NCI-H82 (cell line): ENCODE measurements around the gene IGSF9.
A peak's percentile ranks its signal among the peaks of the same experiment; 100 is the strongest.

Experiments
- DNase-seq: peaks from one replicate; lab custom pipeline; 2025; lab: John Stamatoyannopoulos, UW

The IGSF9 gene, protein sequence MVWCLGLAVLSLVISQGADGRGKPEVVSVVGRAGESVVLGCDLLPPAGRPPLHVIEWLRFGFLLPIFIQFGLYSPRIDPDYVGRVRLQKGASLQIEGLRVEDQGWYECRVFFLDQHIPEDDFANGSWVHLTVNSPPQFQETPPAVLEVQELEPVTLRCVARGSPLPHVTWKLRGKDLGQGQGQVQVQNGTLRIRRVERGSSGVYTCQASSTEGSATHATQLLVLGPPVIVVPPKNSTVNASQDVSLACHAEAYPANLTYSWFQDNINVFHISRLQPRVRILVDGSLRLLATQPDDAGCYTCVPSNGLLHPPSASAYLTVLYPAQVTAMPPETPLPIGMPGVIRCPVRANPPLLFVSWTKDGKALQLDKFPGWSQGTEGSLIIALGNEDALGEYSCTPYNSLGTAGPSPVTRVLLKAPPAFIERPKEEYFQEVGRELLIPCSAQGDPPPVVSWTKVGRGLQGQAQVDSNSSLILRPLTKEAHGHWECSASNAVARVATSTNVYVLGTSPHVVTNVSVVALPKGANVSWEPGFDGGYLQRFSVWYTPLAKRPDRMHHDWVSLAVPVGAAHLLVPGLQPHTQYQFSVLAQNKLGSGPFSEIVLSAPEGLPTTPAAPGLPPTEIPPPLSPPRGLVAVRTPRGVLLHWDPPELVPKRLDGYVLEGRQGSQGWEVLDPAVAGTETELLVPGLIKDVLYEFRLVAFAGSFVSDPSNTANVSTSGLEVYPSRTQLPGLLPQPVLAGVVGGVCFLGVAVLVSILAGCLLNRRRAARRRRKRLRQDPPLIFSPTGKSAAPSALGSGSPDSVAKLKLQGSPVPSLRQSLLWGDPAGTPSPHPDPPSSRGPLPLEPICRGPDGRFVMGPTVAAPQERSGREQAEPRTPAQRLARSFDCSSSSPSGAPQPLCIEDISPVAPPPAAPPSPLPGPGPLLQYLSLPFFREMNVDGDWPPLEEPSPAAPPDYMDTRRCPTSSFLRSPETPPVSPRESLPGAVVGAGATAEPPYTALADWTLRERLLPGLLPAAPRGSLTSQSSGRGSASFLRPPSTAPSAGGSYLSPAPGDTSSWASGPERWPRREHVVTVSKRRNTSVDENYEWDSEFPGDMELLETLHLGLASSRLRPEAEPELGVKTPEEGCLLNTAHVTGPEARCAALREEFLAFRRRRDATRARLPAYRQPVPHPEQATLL

GRCh38 chr1:159945483-159946241 is at the start of gene IGSF9:
Gene IGSF9, minus strand, starts transcription at chr1:159945613. Its CDS starts 2,159 bp downstream, at chr1:159943454.
- peak; percentile 99 for DNase-seq

- no peak for DNase-seq
These were observed 49.5 kb upstream of the IGSF9 start for GRCh38 chr1:159994896-159995295.

DNA sequence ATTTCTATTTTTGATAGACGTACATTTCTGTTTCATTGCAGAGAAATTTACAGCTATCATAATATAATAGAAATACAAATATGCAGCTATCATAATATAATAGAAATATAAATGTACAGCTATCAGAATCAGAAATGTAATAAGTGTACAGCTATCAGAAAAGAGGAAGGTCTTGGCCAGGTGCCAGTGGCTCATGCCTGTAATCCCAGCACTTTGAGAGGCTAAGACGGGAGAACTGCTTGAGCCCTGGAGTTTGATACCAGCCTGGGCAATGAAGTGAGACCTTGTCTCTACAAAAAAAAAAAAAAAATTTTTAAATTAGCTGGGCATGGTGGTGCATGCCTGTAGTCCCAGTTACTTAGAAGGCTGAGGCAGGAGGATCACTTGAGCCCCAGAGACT is 48.5 kb upstream of the IGSF9 start:
- peak; percentile 71 for DNase-seq

- no peak for DNase-seq
These were observed 46.7 kb upstream of the IGSF9 start for GRCh38 chr1:159992161-159992560.

DNA sequence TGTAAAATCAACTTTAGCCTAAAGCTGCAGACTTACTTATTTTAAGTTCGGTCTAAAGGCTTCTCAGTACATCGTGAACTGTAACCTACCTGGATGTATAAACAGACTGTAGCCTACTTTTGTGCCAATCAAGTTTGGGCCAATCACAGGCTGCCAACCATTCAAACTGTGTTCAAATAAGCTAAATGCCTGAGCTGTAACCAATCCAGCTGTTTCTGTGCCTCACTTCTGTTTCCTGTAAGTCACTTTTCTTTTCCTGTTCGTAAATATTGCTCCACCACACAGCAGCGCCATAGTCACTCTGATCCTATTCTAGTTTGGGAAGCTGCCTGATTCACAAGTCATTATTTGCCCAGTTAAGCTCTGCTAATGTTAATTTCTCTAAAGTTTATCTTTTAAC is 46.1 kb upstream of the IGSF9 start:
- no peak for DNase-seq

DNA sequence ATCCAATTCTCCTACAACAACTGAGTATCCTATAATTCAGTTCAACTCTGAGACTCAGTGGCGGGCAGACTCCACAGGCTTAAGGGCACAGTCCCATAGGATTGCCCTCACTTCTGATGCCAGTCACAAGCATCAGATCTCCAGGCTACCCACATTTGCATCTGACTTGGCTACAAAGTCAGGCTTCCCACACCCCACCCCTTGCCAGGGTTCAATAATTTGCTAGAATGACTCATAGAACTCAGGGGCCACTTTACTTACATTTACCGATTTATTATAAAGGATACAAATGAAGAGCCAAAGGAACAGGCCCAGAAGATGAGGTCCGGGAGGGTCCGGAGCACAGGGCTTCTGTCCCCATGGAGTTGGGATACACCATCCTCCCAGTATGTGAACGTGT is 44.6 kb upstream of the IGSF9 start:
- no peak for DNase-seq

- no peak for DNase-seq
These were observed 44.2 kb upstream of the IGSF9 start for GRCh38 chr1:159989581-159989980.

DNA sequence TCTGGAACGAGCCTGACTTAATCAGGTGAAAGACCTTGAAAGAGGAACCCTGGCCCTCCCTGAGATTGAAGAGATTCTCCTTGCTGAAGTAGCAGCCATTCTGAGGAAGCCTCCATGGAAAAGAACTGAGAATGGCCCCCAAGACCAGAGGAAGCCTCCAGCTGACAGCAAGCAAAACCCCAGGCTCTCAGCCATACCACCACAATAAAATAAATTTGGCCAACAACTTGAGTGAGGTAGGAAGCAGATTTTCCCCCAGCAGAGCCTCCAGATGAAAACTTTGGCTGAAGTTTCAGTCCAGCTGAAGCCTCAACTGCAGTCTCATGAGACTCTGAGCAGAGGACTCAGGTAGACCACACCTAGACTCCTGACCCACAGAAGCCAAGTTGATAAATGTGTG is 42.6 kb upstream of the IGSF9 start:
- DNase-seq, result no peak

- DNase-seq, result no peak
These were observed 41.8 kb upstream of the IGSF9 start for GRCh38 chr1:159987186-159987585.

GRCh38 chr1:159986531-159986930 is 41.1 kb upstream of the IGSF9 start:
- no peak for DNase-seq

DNA sequence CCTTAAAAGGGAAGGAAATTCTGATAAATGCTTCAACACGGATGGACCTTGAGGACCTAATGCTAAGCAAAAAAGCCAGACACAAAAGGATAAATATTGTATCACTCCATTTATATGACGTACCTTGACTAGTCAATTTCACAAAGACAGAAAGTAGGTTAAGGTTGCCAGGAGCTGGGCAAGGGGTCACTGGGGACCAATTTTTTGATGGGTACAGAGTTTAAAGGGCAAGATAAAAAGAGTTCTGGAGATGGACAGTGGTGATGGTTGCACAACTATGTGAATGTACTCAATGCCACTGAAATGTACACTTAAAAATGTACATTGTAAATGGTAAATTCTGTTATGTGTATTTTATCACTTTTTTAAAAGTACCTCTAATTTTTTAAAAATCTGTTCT is 40.7 kb upstream of the IGSF9 start:
- DNase-seq, result no peak

GRCh38 chr1:159985473-159985872 is 40.1 kb upstream of the IGSF9 start:
- DNase-seq, result no peak

- peak; percentile 63 for DNase-seq
These were observed 38.3 kb upstream of the IGSF9 start for GRCh38 chr1:159983681-159984080.

DNA sequence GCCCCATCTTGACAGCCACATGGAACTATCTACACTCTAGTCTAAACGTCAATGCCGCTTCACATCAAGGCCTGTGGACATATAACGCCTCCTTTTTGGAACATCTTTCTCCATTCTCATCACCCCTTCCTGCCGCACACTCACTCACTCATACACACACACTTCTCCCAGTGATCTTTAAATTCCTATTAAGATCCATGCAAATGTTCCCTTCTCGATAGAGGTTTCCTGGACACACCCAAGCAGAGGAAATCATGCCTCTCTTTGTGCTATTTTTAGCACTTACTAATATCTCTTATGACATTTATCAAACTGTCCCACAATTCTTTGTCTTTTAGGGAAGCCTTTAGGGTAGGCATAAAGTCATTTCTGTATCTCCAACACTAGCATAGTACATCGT is 36.9 kb upstream of the IGSF9 start:
- DNase-seq, result no peak

- no peak for DNase-seq
These were observed 36.1 kb upstream of the IGSF9 start for GRCh38 chr1:159981351-159982055.

DNA sequence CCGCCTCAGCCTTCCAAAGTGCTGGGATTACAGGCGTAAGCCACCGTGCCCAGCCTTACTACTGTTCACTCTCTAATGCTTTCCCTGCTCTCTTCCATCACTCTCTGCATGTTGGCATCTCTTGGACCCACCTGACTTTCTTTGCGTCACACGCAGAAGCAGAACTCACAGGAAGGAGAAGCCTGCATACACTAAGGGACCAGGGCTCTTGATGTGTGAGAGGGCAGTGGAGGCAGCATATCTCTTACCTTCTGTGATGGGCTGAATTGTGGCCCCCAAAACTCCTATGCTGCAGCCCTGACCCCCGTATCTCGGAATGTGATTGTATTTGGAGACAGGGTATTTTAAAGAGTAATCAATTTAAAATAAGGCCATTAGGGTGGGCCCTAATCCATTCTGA is 35.4 kb upstream of the IGSF9 start:
- DNase-seq, result no peak

DNA sequence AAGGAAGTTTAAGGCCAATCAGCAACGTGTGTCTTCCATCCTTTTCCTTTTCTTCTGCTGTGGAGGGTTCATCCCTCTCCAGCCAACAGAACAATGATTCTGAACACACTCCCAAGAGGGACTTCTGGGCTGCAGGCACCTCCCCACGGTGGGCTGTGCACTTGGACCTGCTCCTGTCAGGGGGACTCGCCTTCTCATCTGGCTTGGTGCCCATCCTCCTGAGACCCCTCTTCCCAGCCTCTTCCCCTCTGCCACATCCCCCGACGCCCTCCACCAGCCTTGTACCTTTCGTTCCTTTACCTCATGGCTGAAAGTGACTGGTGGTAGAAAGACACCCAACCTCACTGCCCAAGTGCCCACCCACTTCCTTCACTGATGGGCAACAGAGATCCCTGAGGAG is 34.7 kb upstream of the IGSF9 start:
- no peak for DNase-seq

- DNase-seq, result no peak
These were observed 33.8 kb upstream of the IGSF9 start for GRCh38 chr1:159979257-159979656.

DNA sequence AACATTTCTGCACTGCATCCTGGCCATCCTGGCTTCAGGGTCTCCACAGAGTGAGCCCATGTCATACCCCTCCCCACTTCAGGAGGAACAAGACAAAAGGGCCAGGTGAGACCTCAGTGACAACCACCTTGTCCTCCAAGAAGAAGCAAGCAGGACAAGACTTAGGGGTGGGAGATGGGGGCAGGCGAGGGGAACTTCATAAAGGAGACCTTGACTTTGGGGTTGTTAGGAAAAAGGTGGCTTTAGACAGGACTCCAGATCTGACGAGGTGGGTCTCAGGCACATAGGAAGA is 32.6 kb upstream of the IGSF9 start:
- DNase-seq, result no peak

DNA sequence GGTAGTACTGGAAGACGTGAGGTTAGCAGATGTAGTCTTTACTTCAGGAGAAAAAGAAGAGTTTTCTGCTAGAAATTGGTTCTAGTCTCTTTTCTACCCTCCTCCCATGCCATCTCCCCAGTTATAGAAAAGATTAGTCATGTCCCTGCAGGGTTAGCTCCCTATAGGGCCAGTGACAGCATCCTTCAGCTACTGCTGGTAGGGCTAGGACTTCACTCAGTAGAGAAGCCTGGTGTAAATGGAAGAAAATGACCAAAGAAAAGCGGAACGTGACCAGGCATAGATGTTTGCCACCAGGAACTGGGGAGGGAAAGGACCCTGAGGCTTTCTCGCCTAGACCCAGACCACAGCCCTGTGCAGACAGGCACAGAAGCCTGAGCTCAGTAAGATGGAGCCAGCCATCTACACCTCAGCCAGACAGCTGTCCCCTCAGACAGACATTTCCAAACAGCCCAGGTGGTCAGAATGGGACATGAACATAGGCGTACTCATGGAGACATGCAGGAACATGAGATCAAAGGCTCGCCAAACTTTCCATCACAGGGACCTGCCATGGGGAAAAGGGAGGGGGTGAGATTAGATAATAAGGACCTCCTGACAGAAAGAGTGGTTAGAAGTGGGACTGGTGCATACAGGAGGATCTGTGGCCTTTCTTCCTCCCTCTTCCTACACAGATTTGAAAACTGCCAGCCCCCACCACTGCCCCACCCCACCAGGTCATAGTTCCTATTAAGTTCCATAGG is 32.1 kb upstream of the IGSF9 start:
- DNase-seq, result no peak
